DND-41 (cell line): ENCODE results near the gene C11orf98.
A peak's percentile ranks its signal among the peaks of the same experiment; 100 is the strongest.

Source experiments
- ATAC-seq: fragments of 200-7000 bp; cut with Tn5 transposase; 3 replicates; pipeline ENCODE4 v1.9.1; 2021; ENCODE audit warnings: low read depth; ENCODE audit not compliant: insufficient read depth
- DNase-seq: peaks from one replicate; pipeline ENCODE4 v3.0.0-alpha.2; 2020
- H2AFZ ChIP-seq: 2 replicates; pipeline ENCODE4 v1.6.0; 2012; ENCODE audit warnings: low read depth, low read length
- H3K27ac ChIP-seq: 2 replicates; pipeline ENCODE4 v1.5.1; 2012; ENCODE audit warnings: low read length, inconsistent platforms
- H3K27me3 ChIP-seq: fragments of 200-600 bp; sonication (generic); 2 replicates; pipeline ENCODE4 v1.6.0; 2012; ENCODE audit warnings: low read length, mild to moderate bottlenecking, inconsistent platforms; ENCODE audit not compliant: insufficient read depth, poor library complexity
- H3K36me3 ChIP-seq: 2 replicates; pipeline ENCODE4 v1.5.1; 2012; ENCODE audit warnings: low read length, inconsistent platforms; ENCODE audit not compliant: insufficient read depth
- H3K4me1 ChIP-seq: 2 replicates; pipeline ENCODE4 v1.5.1; 2012; ENCODE audit warnings: mild to moderate bottlenecking, low read length; ENCODE audit not compliant: insufficient read depth
- H3K4me2 ChIP-seq: 2 replicates; pipeline ENCODE4 v1.6.0; 2012; ENCODE audit warnings: mild to moderate bottlenecking, moderate library complexity, low read length, inconsistent platforms; ENCODE audit not compliant: insufficient read depth
- H3K4me3 ChIP-seq, 2 experiments: fragments of 200-600 bp in 1 of 2; shearing (Covaris generic) in 1 of 2; 2 replicates each; pipeline ENCODE4 v1.5.1; 2012 to 2016; ENCODE audit warnings: inconsistent platforms in 2 of 2, low read length in 2 of 2, mild to moderate bottlenecking in 2 of 2, low read depth in 1 of 2, moderate library complexity in 1 of 2
- H3K79me2 ChIP-seq: 2 replicates; pipeline ENCODE4 v1.6.0; 2012; ENCODE audit warnings: low read length, inconsistent platforms; ENCODE audit not compliant: insufficient read depth
- H3K9ac ChIP-seq: 2 replicates; pipeline ENCODE4 v1.6.0; 2012; ENCODE audit warnings: low read depth, mild to moderate bottlenecking, inconsistent platforms, low read length, moderate library complexity
- H3K9me3 ChIP-seq: 2 replicates; pipeline ENCODE4 v1.5.1; 2012; ENCODE audit warnings: low read length, moderate library complexity, mild to moderate bottlenecking, inconsistent platforms; ENCODE audit not compliant: insufficient read depth, severe bottlenecking
- H4K20me1 ChIP-seq: 2 replicates; pipeline ENCODE4 v1.6.0; 2012; ENCODE audit warnings: low read length; ENCODE audit not compliant: insufficient read depth
- EZH2 ChIP-seq: IDR thresholded peaks from 3 replicates; pipeline ENCODE4 v1.6.1; 2012; ENCODE audit warnings: borderline replicate concordance, low read depth, mild to moderate bottlenecking, moderate library complexity, low read length, inconsistent platforms; ENCODE audit not compliant: severe bottlenecking
- TF ChIP-seq, protein P1 (sequence below): IDR thresholded peaks from 2 replicates; pipeline ENCODE4 v1.5.1; 2012; ENCODE audit warnings: borderline replicate concordance, low read length, moderate library complexity, mild to moderate bottlenecking; ENCODE audit not compliant: poor library complexity, severe bottlenecking; ENCODE audit errors: extremely low read depth

The C11orf98 gene

DNA sequence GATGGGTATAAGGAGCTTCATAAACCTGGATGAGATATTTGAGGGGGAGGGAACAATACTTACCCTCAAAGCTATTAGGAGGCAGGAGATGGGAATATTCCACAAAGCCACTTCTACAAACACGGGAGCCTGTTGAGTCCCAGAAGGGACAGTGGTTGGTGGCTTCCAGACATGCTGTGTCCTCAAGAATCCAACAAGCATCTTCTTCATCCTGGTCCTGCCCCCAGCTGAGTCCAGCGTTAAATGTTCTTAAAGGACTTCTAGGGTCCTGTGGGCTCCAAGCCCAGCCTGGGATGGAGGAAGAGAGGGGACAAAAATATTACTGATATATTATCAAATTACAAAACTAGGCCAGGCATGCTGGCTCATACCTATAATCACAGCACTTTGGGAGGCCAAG, 2.5 kb upstream of the C11orf98 start:
- no peak overlapping the region for H3K4me3 ChIP-seq
- H3K9me3 ChIP-seq: no peaks in the 10 kb centered on the region
- no peak for DNase-seq
- ATAC-seq: no peak
- peaks cover 81% of the 10 kb centered on the region for H3K79me2 ChIP-seq
- no peak for TF ChIP-seq EZH2
- TF ChIP-seq, protein P1, sequence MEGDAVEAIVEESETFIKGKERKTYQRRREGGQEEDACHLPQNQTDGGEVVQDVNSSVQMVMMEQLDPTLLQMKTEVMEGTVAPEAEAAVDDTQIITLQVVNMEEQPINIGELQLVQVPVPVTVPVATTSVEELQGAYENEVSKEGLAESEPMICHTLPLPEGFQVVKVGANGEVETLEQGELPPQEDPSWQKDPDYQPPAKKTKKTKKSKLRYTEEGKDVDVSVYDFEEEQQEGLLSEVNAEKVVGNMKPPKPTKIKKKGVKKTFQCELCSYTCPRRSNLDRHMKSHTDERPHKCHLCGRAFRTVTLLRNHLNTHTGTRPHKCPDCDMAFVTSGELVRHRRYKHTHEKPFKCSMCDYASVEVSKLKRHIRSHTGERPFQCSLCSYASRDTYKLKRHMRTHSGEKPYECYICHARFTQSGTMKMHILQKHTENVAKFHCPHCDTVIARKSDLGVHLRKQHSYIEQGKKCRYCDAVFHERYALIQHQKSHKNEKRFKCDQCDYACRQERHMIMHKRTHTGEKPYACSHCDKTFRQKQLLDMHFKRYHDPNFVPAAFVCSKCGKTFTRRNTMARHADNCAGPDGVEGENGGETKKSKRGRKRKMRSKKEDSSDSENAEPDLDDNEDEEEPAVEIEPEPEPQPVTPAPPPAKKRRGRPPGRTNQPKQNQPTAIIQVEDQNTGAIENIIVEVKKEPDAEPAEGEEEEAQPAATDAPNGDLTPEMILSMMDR: no peak
- H3K27me3 ChIP-seq: no peaks in the 10 kb centered on the region
- no peak overlapping the region for H3K27ac ChIP-seq
- peaks cover 10% of the 10 kb centered on the region for H4K20me1 ChIP-seq
- H3K9ac ChIP-seq: peak overlapping the region; percentile 76; the same call in 1 of the 2 replicates
- peak overlapping the region; percentile 86 for H3K4me2 ChIP-seq
- H2AFZ ChIP-seq: no peak overlapping the region
- peaks cover 37% of the 10 kb centered on the region for H3K36me3 ChIP-seq
- peaks cover 65% of the 10 kb centered on the region for H3K4me1 ChIP-seq

DNA sequence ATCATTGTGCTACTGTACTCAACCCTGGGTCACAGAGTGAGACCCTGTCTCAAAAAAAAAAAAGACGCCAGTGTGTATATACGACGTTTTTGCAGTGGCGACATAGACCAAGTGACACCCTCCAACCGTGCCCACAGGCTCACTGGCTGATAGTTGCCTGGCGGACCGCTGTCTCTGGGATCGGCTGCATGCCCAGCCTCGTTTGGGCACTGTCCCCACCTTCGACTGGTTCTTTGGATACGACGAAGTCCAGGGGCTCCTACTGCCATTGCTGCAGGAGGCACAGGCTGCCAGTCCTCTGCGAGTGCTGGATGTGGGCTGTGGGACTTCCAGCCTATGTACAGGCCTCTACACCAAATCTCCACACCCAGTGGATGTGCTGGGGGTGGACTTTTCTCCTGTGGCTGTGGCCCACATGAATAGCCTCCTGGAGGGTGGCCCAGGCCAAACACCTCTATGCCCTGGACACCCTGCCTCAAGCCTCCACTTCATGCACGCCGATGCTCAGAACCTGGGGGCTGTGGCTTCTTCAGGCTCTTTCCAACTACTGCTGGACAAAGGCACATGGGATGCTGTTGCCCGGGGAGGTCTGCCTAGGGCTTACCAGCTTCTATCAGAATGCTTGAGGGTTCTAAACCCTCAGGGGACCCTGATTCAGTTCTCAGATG, 1.4 kb upstream of the C11orf98 start:
- Histone ChIP-seq H4K20me1 (peaks cover 10% of the 10 kb centered on the region), H3K27ac (peak overlapping the region; percentile 89), H3K79me2 (peaks cover 72% of the 10 kb centered on the region), H3K4me2 (peak overlapping the region; percentile 86), H3K9ac (peak overlapping the region; percentile 76), H3K36me3 (peaks cover 42% of the 10 kb centered on the region), H3K27me3 (no peaks in the 10 kb centered on the region), H3K4me3 (peak overlapping the region; percentile 58 to 72; a peak in 3 of 4 replicates), H3K9me3 (no peaks in the 10 kb centered on the region), H3K4me1 (peaks cover 58% of the 10 kb centered on the region), H2AFZ (no peak overlapping the region)
- DNase-seq (no peak), ATAC-seq (no peak)
- TF ChIP-seq EZH2: no peak
- TF ChIP-seq, protein P1: no peak

DNA sequence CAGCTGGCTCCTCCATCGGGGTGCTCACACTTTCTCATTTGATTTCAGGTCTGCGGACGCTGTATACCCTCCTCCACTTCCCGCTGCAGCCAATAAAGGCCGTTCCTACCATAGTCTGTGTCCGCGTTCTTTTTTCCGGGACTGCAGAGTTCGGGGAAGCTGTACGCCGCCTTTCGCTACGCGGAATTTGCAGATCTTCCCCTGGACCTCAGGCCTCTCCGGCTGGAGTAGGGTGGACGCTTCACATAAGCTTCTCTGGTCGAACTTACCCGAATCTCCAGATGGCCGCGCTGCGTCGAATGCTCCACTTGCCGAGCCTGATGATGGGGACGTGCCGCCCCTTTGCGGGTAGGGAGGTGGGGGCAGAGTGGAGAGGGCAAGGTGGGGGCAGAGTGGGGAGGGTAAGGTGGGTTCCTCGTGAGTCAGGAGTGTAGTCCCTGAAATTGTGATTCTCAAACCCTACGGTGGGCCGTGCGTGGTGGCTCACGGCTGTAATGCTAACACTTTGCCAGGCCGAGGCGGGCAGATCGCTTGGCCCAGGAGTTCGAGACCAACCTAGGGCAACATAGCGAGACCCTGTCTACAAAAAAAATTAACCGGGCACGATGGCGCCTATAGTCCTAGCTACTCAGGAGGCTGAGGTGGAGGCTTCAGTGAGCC, 719 bp upstream of the C11orf98 start:
- Histone ChIP-seq H4K20me1 (peaks cover 10% of the 10 kb centered on the region), H3K9me3 (no peaks in the 10 kb centered on the region), H3K36me3 (peaks cover 42% of the 10 kb centered on the region), H3K27me3 (no peaks in the 10 kb centered on the region), H3K4me3 (peak overlapping the region; percentile 58 to 72), H3K4me2 (peak overlapping the region; percentile 86), H3K4me1 (peaks cover 54% of the 10 kb centered on the region), H3K27ac (peak overlapping the region; percentile 89), H2AFZ (peak overlapping the region; percentile 77), H3K79me2 (peaks cover 65% of the 10 kb centered on the region), H3K9ac (peak overlapping the region; percentile 76)
- ATAC-seq: peak; percentile 51
- TF ChIP-seq, protein P1: peak; percentile 7
- TF ChIP-seq EZH2: no peak
- DNase-seq: peak; percentile 78
